C4-2B (cell line): ENCODE results near the gene CCDC88B.

Experiments used
- ZFX ChIP-seq: fragments of 450-650 bp; IDR thresholded peaks from 2 replicates; pipeline ENCODE4 v1.6.1; 2017
- TF ChIP-seq, protein P1 (sequence below): fragments of 450-650 bp; conservative IDR thresholded peaks from 2 replicates; pipeline ENCODE4 v1.5.1; 2017; ENCODE audit warnings: mild to moderate bottlenecking

DNA sequence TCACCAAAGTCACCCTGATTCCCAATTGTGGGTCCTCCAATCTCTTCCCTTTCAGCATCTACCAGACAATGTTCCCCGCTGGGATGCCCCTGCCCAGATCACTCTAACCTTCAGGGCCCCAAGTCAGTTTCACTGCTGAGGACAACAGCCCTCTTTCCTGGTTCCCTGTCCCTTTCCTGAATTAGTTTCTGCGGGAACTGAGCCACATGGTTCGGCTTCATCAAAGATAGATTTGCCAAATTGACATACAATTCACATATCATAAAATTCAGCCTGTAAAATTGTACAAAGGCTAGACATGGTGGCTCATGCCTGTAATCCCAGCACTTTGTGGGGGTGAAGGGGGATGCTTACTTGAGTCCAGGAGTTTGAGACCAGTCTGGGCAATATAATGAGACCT lies 12.0 kb upstream of the CCDC88B start:
- TF ChIP-seq, protein P1, sequence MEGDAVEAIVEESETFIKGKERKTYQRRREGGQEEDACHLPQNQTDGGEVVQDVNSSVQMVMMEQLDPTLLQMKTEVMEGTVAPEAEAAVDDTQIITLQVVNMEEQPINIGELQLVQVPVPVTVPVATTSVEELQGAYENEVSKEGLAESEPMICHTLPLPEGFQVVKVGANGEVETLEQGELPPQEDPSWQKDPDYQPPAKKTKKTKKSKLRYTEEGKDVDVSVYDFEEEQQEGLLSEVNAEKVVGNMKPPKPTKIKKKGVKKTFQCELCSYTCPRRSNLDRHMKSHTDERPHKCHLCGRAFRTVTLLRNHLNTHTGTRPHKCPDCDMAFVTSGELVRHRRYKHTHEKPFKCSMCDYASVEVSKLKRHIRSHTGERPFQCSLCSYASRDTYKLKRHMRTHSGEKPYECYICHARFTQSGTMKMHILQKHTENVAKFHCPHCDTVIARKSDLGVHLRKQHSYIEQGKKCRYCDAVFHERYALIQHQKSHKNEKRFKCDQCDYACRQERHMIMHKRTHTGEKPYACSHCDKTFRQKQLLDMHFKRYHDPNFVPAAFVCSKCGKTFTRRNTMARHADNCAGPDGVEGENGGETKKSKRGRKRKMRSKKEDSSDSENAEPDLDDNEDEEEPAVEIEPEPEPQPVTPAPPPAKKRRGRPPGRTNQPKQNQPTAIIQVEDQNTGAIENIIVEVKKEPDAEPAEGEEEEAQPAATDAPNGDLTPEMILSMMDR = no peak
- TF ChIP-seq ZFX = no peak
